HEK293 (cell line): ENCODE measurements around the gene ERGIC1.

ENCODE experiments used
- CTCF ChIA-PET: fragments of 350-600 bp; formaldehyde crosslinking; extraction: SDS; loops from one replicate; lab custom pipeline; 2021; ENCODE audit warnings: antibody characterized with exemption; lab: Yijun Ruan, JAX
- POLR2A ChIA-PET: fragments of 300-600 bp; formaldehyde crosslinking; extraction: SDS; loops from one replicate; lab custom pipeline; 2020; ENCODE audit warnings: antibody characterized with exemption, inconsistent platforms; lab: Yijun Ruan, JAX
- H3K27ac ChIP-seq: fragments of 200-500 bp; sonication (Bioruptor generic); 2 replicates; pipeline ENCODE4 v1.5.1; 2014; ENCODE audit warnings: low read depth, low read length, control low read depth, inconsistent platforms; ENCODE audit errors: extremely low read depth
- H3K36me3 ChIP-seq, 2 experiments: fragments of 200-500 bp in 1 of 2; sonication (Bioruptor generic) in 1 of 2; 1 replicate in 1 of 2; 2 replicates in 1 of 2; pipeline ENCODE4 v1.5.1; 2014 to 2017; ENCODE audit warnings: inconsistent platforms in 2 of 2, low read length in 2 of 2; ENCODE audit not compliant: control insufficient read depth in 2 of 2, insufficient read depth in 1 of 2
- H3K4me1 ChIP-seq: fragments of 200-500 bp; sonication (Bioruptor generic); 2 replicates; pipeline ENCODE4 v1.5.1; 2014; ENCODE audit warnings: mild to moderate bottlenecking, low read length, inconsistent platforms; ENCODE audit not compliant: control insufficient read depth, insufficient read depth
- H3K4me3 ChIP-seq: 2 replicates; pipeline ENCODE4 v1.5.1; 2011; ENCODE audit warnings: low read depth, mild to moderate bottlenecking, control low read depth, low read length, moderate library complexity
- H3K9me3 ChIP-seq: fragments of 200-500 bp; sonication (Bioruptor generic); 2 replicates; pipeline ENCODE4 v1.5.1; 2014; ENCODE audit warnings: low read depth, low read length, inconsistent platforms; ENCODE audit not compliant: control insufficient read depth, insufficient read depth
- ATF2 ChIP-seq: fragments of 450-650 bp; formaldehyde crosslinking; IDR thresholded peaks from 2 replicates; pipeline ENCODE4 v1.5.1; 2016; ENCODE audit warnings: missing biosample characterization, missing genetic modification characterization, low read depth
- BCL11B ChIP-seq: fragments of 450-650 bp; formaldehyde crosslinking; IDR thresholded peaks from 2 replicates; pipeline ENCODE4 v1.5.1; 2016; ENCODE audit warnings: low read depth, missing biosample characterization, missing genetic modification characterization
- GLI2 ChIP-seq: fragments of 450-650 bp; formaldehyde crosslinking; IDR thresholded peaks from 2 replicates; pipeline ENCODE4; 2017; ENCODE audit warnings: missing biosample characterization, missing genetic modification characterization, low read depth, borderline replicate concordance
- HOXD13 ChIP-seq: sonication (generic); formaldehyde crosslinking; IDR thresholded peaks from 2 replicates; pipeline ENCODE4 v1.8.0; 2022; ENCODE audit warnings: missing genetic modification reagents, borderline replicate concordance
- PATZ1 ChIP-seq: fragments of 450-650 bp; formaldehyde crosslinking; IDR thresholded peaks from 2 replicates; pipeline ENCODE4 v1.5.1; 2016; ENCODE audit warnings: missing biosample characterization, missing genetic modification characterization
- PRDM2 ChIP-seq: fragments of 450-650 bp; formaldehyde crosslinking; IDR thresholded peaks from 2 replicates; pipeline ENCODE4 v1.5.1; 2016; ENCODE audit warnings: missing biosample characterization, missing genetic modification characterization, borderline replicate concordance
- SCRT2 ChIP-seq: fragments of 450-650 bp; formaldehyde crosslinking; IDR thresholded peaks from 2 replicates; pipeline ENCODE4 v1.5.1; 2016; ENCODE audit warnings: missing biosample characterization, missing genetic modification characterization
- ZFP41 ChIP-seq: fragments of 450-650 bp; formaldehyde crosslinking; IDR thresholded peaks from 2 replicates; pipeline ENCODE4 v1.5.1; 2016; ENCODE audit warnings: missing biosample characterization, missing genetic modification characterization, borderline replicate concordance
- ZFP69B ChIP-seq: fragments of 450-650 bp; formaldehyde crosslinking; IDR thresholded peaks from 2 replicates; pipeline ENCODE4 v1.5.1; 2016; ENCODE audit warnings: missing biosample characterization, missing genetic modification characterization
- ZIC2 ChIP-seq: fragments of 450-650 bp; formaldehyde crosslinking; IDR thresholded peaks from 2 replicates; pipeline ENCODE4 v1.5.1; 2016; ENCODE audit warnings: missing biosample characterization, missing genetic modification characterization
- ZNF211 ChIP-seq: fragments of 450-650 bp; formaldehyde crosslinking; IDR thresholded peaks from 2 replicates; pipeline ENCODE4 v1.5.1; 2016; ENCODE audit warnings: low read depth, missing biosample characterization, missing genetic modification characterization
- ZNF23 ChIP-seq: fragments of 450-650 bp; formaldehyde crosslinking; IDR thresholded peaks from 2 replicates; pipeline ENCODE4 v1.5.1; 2016; ENCODE audit warnings: missing biosample characterization, missing genetic modification characterization, borderline replicate concordance
- ZNF302 ChIP-seq: fragments of 450-650 bp; formaldehyde crosslinking; IDR thresholded peaks from 2 replicates; pipeline ENCODE4 v1.5.1; 2016; ENCODE audit warnings: missing biosample characterization, missing genetic modification characterization, low read depth
- ZNF37A ChIP-seq: fragments of 450-650 bp; IDR thresholded peaks from 2 replicates; pipeline ENCODE4 v1.5.1; 2018; ENCODE audit warnings: missing biosample characterization, missing genetic modification characterization
- ZNF548 ChIP-seq: fragments of 450-650 bp; formaldehyde crosslinking; IDR thresholded peaks from 2 replicates; pipeline ENCODE4 v1.5.1; 2016; ENCODE audit warnings: missing biosample characterization, missing genetic modification characterization
- ZNF610 ChIP-seq: fragments of 450-650 bp; formaldehyde crosslinking; IDR thresholded peaks from 2 replicates; pipeline ENCODE4 v1.5.1; 2016; ENCODE audit warnings: missing biosample characterization, missing genetic modification characterization, borderline replicate concordance
- ZNF626 ChIP-seq: fragments of 450-650 bp; sonication (Bioruptor Pico); formaldehyde crosslinking; IDR thresholded peaks from 2 replicates; pipeline ENCODE4 v1.5.1; 2018; ENCODE audit warnings: missing biosample characterization, missing genetic modification characterization, inconsistent platforms
- ZNF692 ChIP-seq: fragments of 450-650 bp; formaldehyde crosslinking; IDR thresholded peaks from 2 replicates; pipeline ENCODE4 v1.5.1; 2016; ENCODE audit warnings: missing biosample characterization, missing genetic modification characterization
- ZNF792 ChIP-seq: fragments of 450-650 bp; formaldehyde crosslinking; IDR thresholded peaks from 2 replicates; pipeline ENCODE4 v1.5.1; 2016; ENCODE audit warnings: missing biosample characterization, missing genetic modification characterization

Gene ERGIC1

GRCh38 chr5:172790496-172790889 is 43.6 kb upstream of the ERGIC1 start (continued):
- TF ChIP-seq PRDM2, result no peak
- no peak for TF ChIP-seq ZNF792 (tag by site-specific recombination)
- TF ChIP-seq ZNF37A, result no peak
- no peak for TF ChIP-seq ZNF626
- TF ChIP-seq, all 188 proteins: peak for 0

- Histone ChIP-seq H3K27ac (no peak overlapping the region), H3K9me3 (no peaks in the 10 kb centered on the region), H3K36me3 (no peaks in the 10 kb centered on the region), H3K4me1 (no peaks in the 10 kb centered on the region; the same call in 1 of the 2 replicates), H3K4me3 (no peak overlapping the region)
- ChIA-PET POLR2A (interaction anchor here (0.8 to 1.2 kb wide), 2 partner anchors 20 to 21 kb away, joined by 3 to 4 read pairs; no protein-coding TSS in a partner anchor), CTCF (interaction anchor here (0.7 kb wide), 1 partner anchor 79 kb away, joined by 3 read pairs; no protein-coding TSS in a partner anchor)
- TF ChIP-seq ZNF23 (tag by site-specific recombination) (no peak), ZNF211 (tag by site-specific recombination) (no peak), BCL11B (no peak), ZNF610 (no peak), ZNF548 (tag by site-specific recombination) (no peak), ZIC2 (tag by site-specific recombination) (0 out of 2 replicates have a peak, but pooled peaks have one; percentile 20), ZFP41 (tag by site-specific recombination) (no peak), HOXD13 (CRISPR knock-in tag) (no peak), ZNF692 (0 out of 2 replicates have a peak, but pooled peaks have one; percentile 34), ZNF302 (tag by site-specific recombination) (no peak), GLI2 (tag by site-specific recombination) (no peak), ZFP69B (peak; percentile 31; the same call in 1 of the 2 replicates), PATZ1 (tag by site-specific recombination) (no peak), ATF2 (tag by site-specific recombination) (no peak), SCRT2 (tag by site-specific recombination) (no peak), ZNF626 (no peak)
- TF ChIP-seq, all 188 proteins: peak for 3
Observed at GRCh38 chr5:172791286-172791685, 42.8 kb upstream of the ERGIC1 start.
